Raji (cell line): Measurements from ENCODE around the gene VAMP3.

Source experiments
- POLR2A ChIP-seq: IDR thresholded peaks from 2 replicates; pipeline ENCODE4 v1.6.1; 2011; ENCODE audit warnings: low read depth, low read length, control low read depth; ENCODE audit not compliant: insufficient read depth

The VAMP3 gene

DNA sequence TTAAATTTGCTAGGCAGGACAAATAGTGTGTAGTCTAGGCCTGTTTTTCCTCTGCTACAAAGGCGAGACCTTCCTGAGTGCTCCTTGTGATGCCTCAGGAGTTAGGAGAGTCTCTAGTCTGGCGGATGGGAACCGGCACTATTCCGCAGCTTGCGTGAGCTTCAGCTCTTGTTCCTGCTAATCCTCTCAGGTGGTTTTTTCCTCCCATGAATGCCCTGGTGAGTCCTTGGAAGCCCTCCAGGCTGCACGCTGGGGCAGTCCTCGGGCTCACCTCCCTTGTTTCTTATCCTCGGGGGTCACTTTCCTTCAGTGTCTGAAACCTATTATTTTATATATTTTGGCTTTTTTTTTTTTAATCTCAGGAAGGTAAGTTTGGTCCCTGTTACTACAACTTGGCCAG is 53.6 kb downstream of the VAMP3 start:
- TF ChIP-seq POLR2A: no peak

DNA sequence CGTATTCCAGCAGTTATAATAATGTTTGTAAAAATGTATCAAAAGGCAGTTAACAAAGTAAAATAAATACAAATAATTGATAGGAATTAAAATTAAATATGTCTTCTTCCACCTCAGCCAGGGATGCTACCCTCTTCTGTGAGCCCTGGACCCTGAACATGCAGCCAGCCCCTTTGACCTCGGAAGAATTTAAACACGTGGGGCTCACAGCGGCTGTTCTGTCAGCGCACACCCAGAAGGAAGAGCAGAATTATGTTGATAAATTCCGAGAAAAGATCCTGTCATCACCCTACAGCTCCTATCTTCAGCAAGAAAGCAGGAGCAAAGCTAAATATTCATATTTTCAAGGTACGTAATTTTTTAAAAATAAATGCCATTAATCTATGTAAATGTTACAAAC is 55.3 kb downstream of the VAMP3 start:
- no peak for TF ChIP-seq POLR2A

DNA sequence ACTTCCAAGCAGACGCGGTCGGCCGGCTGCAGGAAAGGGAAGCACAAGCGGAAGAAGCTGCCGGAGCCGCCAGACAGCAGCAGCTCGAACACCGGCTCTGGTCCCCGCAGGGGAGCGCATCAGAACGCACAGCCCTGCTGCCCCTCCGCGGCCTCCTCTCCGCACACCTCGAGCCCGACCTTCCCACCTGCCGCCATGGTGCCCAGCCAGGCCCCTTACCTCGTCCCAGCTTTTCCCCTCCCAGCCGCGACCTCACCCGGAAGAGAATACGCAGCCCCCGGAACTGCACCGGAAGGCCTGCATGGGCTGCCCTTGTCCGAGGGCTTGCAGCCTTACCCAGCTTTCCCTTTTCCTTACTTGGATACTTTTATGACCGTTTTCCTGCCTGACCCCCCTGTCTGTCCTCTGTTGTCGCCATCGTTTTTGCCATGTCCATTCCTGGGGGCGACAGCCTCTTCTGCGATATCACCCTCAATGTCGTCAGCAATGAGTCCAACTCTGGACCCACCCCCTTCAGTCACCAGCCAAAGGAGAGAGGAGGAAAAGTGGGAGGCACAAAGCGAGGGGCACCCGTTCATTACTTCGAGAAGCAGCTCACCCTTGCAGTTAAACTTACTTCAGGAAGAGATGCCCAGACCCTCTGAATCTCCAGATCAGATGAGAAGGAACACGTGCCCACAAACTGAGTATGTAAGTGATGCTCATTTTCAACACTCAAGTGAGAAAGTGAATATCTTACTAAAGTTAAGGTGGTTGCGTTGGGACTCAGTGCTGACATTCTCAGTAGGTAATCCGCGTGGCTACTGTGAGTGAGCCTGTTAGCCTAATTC is 56.2 kb downstream of the VAMP3 start:
- TF ChIP-seq POLR2A: no peak
